Measurements from ENCODE around the gene MEAF6. TPM values are rescaled to one million over a fixed set of nuclear protein-coding genes. Genes with fewer than 3 reads are reported as not detected.
A peak's percentile ranks its signal among the peaks of the same experiment; 100 is the strongest.

The MEAF6 gene
- total and polyA plus RNA-seq, 4 donors = 18.7 to 25.3 (median 21.2) TPM

GRCh38 chr1:37561133-37562132 lies 46.9 kb upstream of the MEAF6 start:
- Histone ChIP-seq H3K27ac (ENCODE audit: low read depth in 1 of 2, low read length in 2 of 2) (no peak overlapping the region), H3K27me3 (ENCODE audit: control insufficient read depth in 4 of 4, insufficient read depth in 4 of 4, low read length in 3 of 4) (no peaks in the 10 kb centered on the region), H3K9ac (ENCODE audit: low read depth in 1 of 2, low read length in 2 of 2) (no peak overlapping the region), H3K9me3 (ENCODE audit: control insufficient read depth in 4 of 4, low read length in 3 of 4) (no peaks in the 10 kb centered on the region), H3K36me3 (ENCODE audit: control insufficient read depth in 4 of 4, insufficient read depth in 3 of 4, low read depth in 1 of 4, low read length in 3 of 4) (peaks cover 0 to 24% (median 20%) of the 10 kb centered on the region in 4 donors), H3K4me1 (ENCODE audit: control insufficient read depth in 4 of 4, insufficient read depth in 4 of 4, low read length in 3 of 4) (peaks cover 0 to 14% (median 7%) of the 10 kb centered on the region in 4 donors), H3K4me3 (ENCODE audit: low read depth in 1 of 3, low read length in 3 of 3) (no peak overlapping the region)
- TF ChIP-seq REST (IDR thresholded peaks at IDR 0.05) (no peak), RAD21 (IDR thresholded peaks at IDR 0.05) (peak in 1 of 2 donors; percentile 44), EGR1 (IDR thresholded peaks at IDR 0.05; ENCODE audit: low read depth in 2 of 2) (no peak), FOXA1 (IDR thresholded peaks at IDR 0.05) (no peak), MAX (IDR thresholded peaks at IDR 0.05) (no peak), RXRA (IDR thresholded peaks at IDR 0.05) (no peak), YY1 (IDR thresholded peaks at IDR 0.05) (no peak), NR2F2 (IDR thresholded peaks at IDR 0.05) (no peak), SP1 (IDR thresholded peaks at IDR 0.05) (no peak), HNF4A (conservative IDR thresholded peaks at IDR 0.05) (no peak)
- TF ChIP-seq, protein P1, sequence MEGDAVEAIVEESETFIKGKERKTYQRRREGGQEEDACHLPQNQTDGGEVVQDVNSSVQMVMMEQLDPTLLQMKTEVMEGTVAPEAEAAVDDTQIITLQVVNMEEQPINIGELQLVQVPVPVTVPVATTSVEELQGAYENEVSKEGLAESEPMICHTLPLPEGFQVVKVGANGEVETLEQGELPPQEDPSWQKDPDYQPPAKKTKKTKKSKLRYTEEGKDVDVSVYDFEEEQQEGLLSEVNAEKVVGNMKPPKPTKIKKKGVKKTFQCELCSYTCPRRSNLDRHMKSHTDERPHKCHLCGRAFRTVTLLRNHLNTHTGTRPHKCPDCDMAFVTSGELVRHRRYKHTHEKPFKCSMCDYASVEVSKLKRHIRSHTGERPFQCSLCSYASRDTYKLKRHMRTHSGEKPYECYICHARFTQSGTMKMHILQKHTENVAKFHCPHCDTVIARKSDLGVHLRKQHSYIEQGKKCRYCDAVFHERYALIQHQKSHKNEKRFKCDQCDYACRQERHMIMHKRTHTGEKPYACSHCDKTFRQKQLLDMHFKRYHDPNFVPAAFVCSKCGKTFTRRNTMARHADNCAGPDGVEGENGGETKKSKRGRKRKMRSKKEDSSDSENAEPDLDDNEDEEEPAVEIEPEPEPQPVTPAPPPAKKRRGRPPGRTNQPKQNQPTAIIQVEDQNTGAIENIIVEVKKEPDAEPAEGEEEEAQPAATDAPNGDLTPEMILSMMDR (IDR thresholded peaks at IDR 0.05; ENCODE audit: low read depth, low read length, missing input control) = peak; percentile 26
- DNase-seq (ENCODE audit: low spot score) = no peak
- 95% methylated on average over 21 of the region's 21 CpGs for WGBS

DNA sequence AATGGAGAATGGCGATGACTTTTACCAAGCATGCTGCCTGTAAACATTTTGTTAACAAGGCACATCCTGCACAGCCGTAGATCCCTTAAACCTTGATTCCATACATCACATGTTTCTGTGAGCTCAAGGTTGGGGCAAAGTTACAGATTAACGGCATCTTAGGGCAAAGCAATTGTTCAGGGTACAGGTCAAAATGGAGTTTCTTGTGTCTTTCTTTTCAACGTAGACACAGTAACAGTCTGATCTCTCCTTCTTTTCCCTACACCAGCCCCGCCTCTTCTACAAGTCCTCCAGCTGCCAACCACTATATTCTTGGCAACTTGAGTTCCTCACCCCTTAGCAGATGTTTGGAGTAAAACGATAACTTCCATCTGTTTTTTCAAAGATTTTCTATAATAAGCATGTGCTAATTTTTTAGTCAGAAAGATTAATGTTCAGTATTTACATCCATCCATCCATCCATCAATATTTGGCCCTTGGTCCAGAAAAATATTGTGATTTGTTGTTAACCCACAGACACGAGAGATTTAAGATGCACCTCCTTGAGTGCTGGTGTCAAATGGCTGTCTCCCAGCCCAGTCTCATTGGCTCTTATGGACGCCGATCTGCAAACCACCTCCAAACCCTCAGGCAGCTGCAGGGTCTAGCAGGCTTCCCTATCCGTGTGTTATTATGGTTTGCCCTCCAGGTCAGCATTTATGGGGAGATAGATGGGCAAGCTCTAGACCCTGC lies 46.0 kb upstream of the MEAF6 start:
- 88% methylated on average over 10 of the region's 10 CpGs for WGBS
- no peak for DNase-seq (ENCODE audit: low spot score)
- Histone ChIP-seq H3K27me3 (ENCODE audit: control insufficient read depth in 4 of 4, insufficient read depth in 4 of 4, low read length in 3 of 4) (no peaks in the 10 kb centered on the region), H3K4me1 (ENCODE audit: control insufficient read depth in 4 of 4, insufficient read depth in 4 of 4, low read length in 3 of 4) (peaks cover 0 to 16% (median 8%) of the 10 kb centered on the region in 4 donors), H3K4me3 (ENCODE audit: low read depth in 1 of 3, low read length in 3 of 3) (no peak overlapping the region), H3K9me3 (ENCODE audit: control insufficient read depth in 4 of 4, low read length in 3 of 4) (no peaks in the 10 kb centered on the region), H3K9ac (ENCODE audit: low read depth in 1 of 2, low read length in 2 of 2) (no peak overlapping the region), H3K27ac (ENCODE audit: low read depth in 1 of 2, low read length in 2 of 2) (no peak overlapping the region), H3K36me3 (ENCODE audit: control insufficient read depth in 4 of 4, insufficient read depth in 3 of 4, low read depth in 1 of 4, low read length in 3 of 4) (peaks cover 0 to 15% (median 12%) of the 10 kb centered on the region in 4 donors)
- TF ChIP-seq, protein P2, sequence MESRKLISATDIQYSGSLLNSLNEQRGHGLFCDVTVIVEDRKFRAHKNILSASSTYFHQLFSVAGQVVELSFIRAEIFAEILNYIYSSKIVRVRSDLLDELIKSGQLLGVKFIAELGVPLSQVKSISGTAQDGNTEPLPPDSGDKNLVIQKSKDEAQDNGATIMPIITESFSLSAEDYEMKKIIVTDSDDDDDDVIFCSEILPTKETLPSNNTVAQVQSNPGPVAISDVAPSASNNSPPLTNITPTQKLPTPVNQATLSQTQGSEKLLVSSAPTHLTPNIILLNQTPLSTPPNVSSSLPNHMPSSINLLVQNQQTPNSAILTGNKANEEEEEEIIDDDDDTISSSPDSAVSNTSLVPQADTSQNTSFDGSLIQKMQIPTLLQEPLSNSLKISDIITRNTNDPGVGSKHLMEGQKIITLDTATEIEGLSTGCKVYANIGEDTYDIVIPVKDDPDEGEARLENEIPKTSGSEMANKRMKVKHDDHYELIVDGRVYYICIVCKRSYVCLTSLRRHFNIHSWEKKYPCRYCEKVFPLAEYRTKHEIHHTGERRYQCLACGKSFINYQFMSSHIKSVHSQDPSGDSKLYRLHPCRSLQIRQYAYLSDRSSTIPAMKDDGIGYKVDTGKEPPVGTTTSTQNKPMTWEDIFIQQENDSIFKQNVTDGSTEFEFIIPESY (IDR thresholded peaks at IDR 0.05) = no peak
- TF ChIP-seq YY1 (IDR thresholded peaks at IDR 0.05) = no peak
- TF ChIP-seq, protein P1 (IDR thresholded peaks at IDR 0.05; ENCODE audit: low read depth, low read length, missing input control) = no peak
- TF ChIP-seq RAD21 (IDR thresholded peaks at IDR 0.05) = no peak
- no peak for TF ChIP-seq NR2F2 (IDR thresholded peaks at IDR 0.05)
- no peak for TF ChIP-seq REST (IDR thresholded peaks at IDR 0.05)
- no peak for TF ChIP-seq EGR1 (IDR thresholded peaks at IDR 0.05; ENCODE audit: low read depth in 2 of 2)
- TF ChIP-seq GABPA (IDR thresholded peaks at IDR 0.05 in 1 of 2, conservative IDR thresholded peaks at IDR 0.05 in 1 of 2) = no peak
- TF ChIP-seq FOXA2 (IDR thresholded peaks at IDR 0.05) = no peak
